H1 (cell line): Measurements from ENCODE around the gene CCSAP. TPM values are rescaled to one million over a fixed set of nuclear protein-coding genes. Genes with fewer than 3 reads are reported as not detected.

ENCODE experiments used
- CTCF ChIA-PET: fragments of 300-600 bp; sonication (Branson Sonifier 250); formaldehyde crosslinking; loops from one replicate; lab custom pipeline; 2021; ENCODE audit not compliant: partially characterized antibody; lab: Charles Lee
- POLR2A ChIA-PET: fragments of 300-600 bp; sonication (Branson Sonifier 250); formaldehyde crosslinking; loops from one replicate; lab custom pipeline; 2021; ENCODE audit warnings: inconsistent platforms; ENCODE audit not compliant: partially characterized antibody; lab: Charles Lee
- DNase-seq, 2 experiments: peaks; one replicate each; pipeline versions ENCODE4 v3.0.0 to v3.0.0-alpha.2; 2010 to 2022; ENCODE audit warnings: low spot score in 2 of 2, low read depth in 1 of 2, mixed read lengths in 1 of 2
- FAIRE-seq: peaks from 2 replicates; lab custom pipeline; 2011; peaks lifted over from hg19 to GRCh38; lab: Jason Lieb, UNC
- H2AFZ ChIP-seq: 2 replicates; pipeline ENCODE4 v1.8.1; 2012; ENCODE audit warnings: low read length, inconsistent platforms
- H2AK5ac ChIP-seq: 2 replicates; pipeline ENCODE4 v1.6.1; 2013; ENCODE audit warnings: low read depth, low read length
- H2BK120ac ChIP-seq: replicated peaks from 2 replicates; pipeline ENCODE3; 2013; ENCODE audit warnings: low read depth, low read length, inconsistent platforms
- H2BK12ac ChIP-seq: 2 replicates; pipeline ENCODE4 v1.6.1; 2013; ENCODE audit warnings: low read depth, low read length
- H2BK15ac ChIP-seq: 2 replicates; pipeline ENCODE4 v1.6.1; 2013; ENCODE audit warnings: low read length
- H2BK20ac ChIP-seq: 2 replicates; pipeline ENCODE4 v1.6.1; 2013; ENCODE audit warnings: low read length
- H2BK5ac ChIP-seq: 2 replicates; pipeline ENCODE4 v1.6.1; 2013; ENCODE audit warnings: low read depth, low read length
- H3K14ac ChIP-seq: 2 replicates; pipeline ENCODE4 v1.6.1; 2013; ENCODE audit warnings: inconsistent platforms; ENCODE audit not compliant: insufficient read length
- H3K18ac ChIP-seq: 2 replicates; pipeline ENCODE4 v1.6.1; 2013; ENCODE audit warnings: low read length; ENCODE audit errors: extremely low read depth
- H3K23ac ChIP-seq: 2 replicates; pipeline ENCODE4 v1.6.1; 2013; ENCODE audit warnings: inconsistent platforms; ENCODE audit not compliant: insufficient read length
- H3K23me2 ChIP-seq: 2 replicates; pipeline ENCODE4 v1.6.1; 2013; ENCODE audit warnings: low read depth, low read length
- H3K27ac ChIP-seq: 2 replicates; pipeline ENCODE4 v1.6.1; 2011; ENCODE audit warnings: low read depth, low read length, inconsistent platforms
- H3K27me3 ChIP-seq, 4 experiments: replicated peaks in 1 of 4; 1 replicate in 1 of 4; 2 replicates in 3 of 4; pipeline versions ENCODE4 v1.6.1 to v1.8.1; 2011 to 2013; ENCODE audit warnings: low read length in 3 of 4, mild to moderate bottlenecking in 3 of 4, inconsistent platforms in 2 of 4, mixed read lengths in 2 of 4, moderate library complexity in 1 of 4; ENCODE audit not compliant: control insufficient read depth in 3 of 4, insufficient read depth in 3 of 4; ENCODE audit errors: extremely low read depth in 1 of 4
- H3K36me3 ChIP-seq, 4 experiments: 2 replicates each; pipeline versions ENCODE4 v1.6.1 to v1.8.1; 2011 to 2013; ENCODE audit warnings: mild to moderate bottlenecking in 4 of 4, low read length in 3 of 4, moderate library complexity in 2 of 4, control low read depth in 1 of 4, inconsistent platforms in 1 of 4; ENCODE audit not compliant: insufficient read depth in 4 of 4, control insufficient read depth in 2 of 4
- H3K4ac ChIP-seq: replicated peaks from 2 replicates; pipeline ENCODE3; 2013; ENCODE audit warnings: low read length, low read depth, mixed read lengths, inconsistent platforms; ENCODE audit not compliant: insufficient read length
- H3K4me1 ChIP-seq, 4 experiments: replicated peaks in 1 of 4; 1 replicate in 1 of 4; 2 replicates in 3 of 4; pipeline versions ENCODE4 v1.6.1 to v1.8.1; 2011 to 2013; ENCODE audit warnings: low read length in 3 of 4, inconsistent platforms in 2 of 4, mixed read lengths in 1 of 4; ENCODE audit not compliant: insufficient read depth in 4 of 4, control insufficient read depth in 3 of 4
- H3K4me2 ChIP-seq, 2 experiments: 2 replicates each; pipeline versions ENCODE4 v1.6.1 to v1.8.1; 2011 to 2013; ENCODE audit warnings: low read depth in 2 of 2, low read length in 2 of 2, control low read depth in 1 of 2, inconsistent platforms in 1 of 2, mild to moderate bottlenecking in 1 of 2; ENCODE audit not compliant: insufficient read depth in 1 of 2
- H3K4me3 ChIP-seq, 4 experiments: fragments of 200-600, 300-600 bp in 1 of 4; sonication (generic), shearing (Covaris generic), sonication (Bioruptor Twin) in 1 of 4; 2 replicates each; pipeline versions ENCODE4 v1.5.1 to v1.8.1; 2011 to 2016; ENCODE audit warnings: low read length in 4 of 4, low read depth in 3 of 4, control low read depth in 2 of 4, inconsistent platforms in 2 of 4, mild to moderate bottlenecking in 2 of 4, mixed read lengths in 1 of 4, moderate library complexity in 1 of 4; ENCODE audit not compliant: insufficient read depth in 2 of 4; ENCODE audit errors: extremely low read depth in 1 of 4
- H3K56ac ChIP-seq: replicated peaks from 2 replicates; pipeline ENCODE3; 2013; ENCODE audit warnings: low read depth, mild to moderate bottlenecking, mixed read lengths, low read length, inconsistent platforms; ENCODE audit not compliant: insufficient read length
- H3K79me1 ChIP-seq: 2 replicates; pipeline ENCODE4 v1.6.1; 2013; ENCODE audit warnings: low read depth, low read length, control low read depth
- H3K79me2 ChIP-seq, 2 experiments: 2 replicates each; pipeline versions ENCODE4 v1.6.1 to v1.8.1; 2012 to 2013; ENCODE audit warnings: low read length in 2 of 2, mild to moderate bottlenecking in 2 of 2, inconsistent platforms in 1 of 2; ENCODE audit not compliant: insufficient read depth in 2 of 2, control insufficient read depth in 1 of 2
- H3K9ac ChIP-seq, 4 experiments: replicated peaks in 1 of 4; 1 replicate in 1 of 4; 2 replicates in 3 of 4; pipeline versions ENCODE4 v1.6.1 to v1.8.1; 2011 to 2013; ENCODE audit warnings: low read depth in 3 of 4, low read length in 3 of 4, control low read depth in 2 of 4, mild to moderate bottlenecking in 2 of 4, moderate library complexity in 2 of 4, inconsistent platforms in 1 of 4; ENCODE audit errors: extremely low read depth in 1 of 4
- H3K9me3 ChIP-seq, 2 experiments: 2 replicates each; pipeline versions ENCODE4 v1.6.1 to v1.8.1; 2012 to 2013; ENCODE audit warnings: mild to moderate bottlenecking in 2 of 2, moderate library complexity in 2 of 2, control low read depth in 1 of 2, inconsistent platforms in 1 of 2, low read depth in 1 of 2, low read length in 1 of 2, mixed read lengths in 1 of 2; ENCODE audit not compliant: insufficient read depth in 2 of 2
- H4K20me1 ChIP-seq, 2 experiments: replicated peaks in 1 of 2; 2 replicates each; pipeline versions ENCODE3 to v1.8.1; 2011 to 2013; ENCODE audit warnings: inconsistent platforms in 2 of 2, low read length in 2 of 2, mild to moderate bottlenecking in 1 of 2; ENCODE audit not compliant: insufficient read depth in 2 of 2, control insufficient read depth in 1 of 2
- H4K5ac ChIP-seq: 2 replicates; pipeline ENCODE4 v1.6.1; 2013; ENCODE audit warnings: low read length, low read depth, mixed read lengths, inconsistent platforms; ENCODE audit not compliant: insufficient read length
- H4K8ac ChIP-seq: 2 replicates; pipeline ENCODE4 v1.8.0; 2013; ENCODE audit warnings: mild to moderate bottlenecking, moderate library complexity, low read length, inconsistent platforms; ENCODE audit not compliant: insufficient read depth; ENCODE audit errors: extremely low read depth
- H4K91ac ChIP-seq: replicated peaks from 2 replicates; pipeline ENCODE3; 2013; ENCODE audit warnings: low read length, mixed read lengths, inconsistent platforms; ENCODE audit not compliant: insufficient read length
- CHD1 ChIP-seq: IDR thresholded peaks from 2 replicates; pipeline ENCODE4 v1.6.1; 2012; ENCODE audit warnings: low read depth, low read length, improper control_type of control experiment
- CREB1 ChIP-seq: IDR thresholded peaks from 2 replicates; pipeline ENCODE4 v1.6.1; 2012; ENCODE audit warnings: inconsistent platforms
- EGR1 ChIP-seq: IDR thresholded peaks from 2 replicates; pipeline ENCODE4 v1.6.1; 2011; ENCODE audit warnings: low read depth, low read length, borderline replicate concordance
- FOSL1 ChIP-seq: IDR thresholded peaks from 2 replicates; pipeline ENCODE4 v1.6.1; 2011; ENCODE audit warnings: mild to moderate bottlenecking, low read depth, low read length, moderate library complexity; ENCODE audit not compliant: insufficient read depth
- HDAC2 ChIP-seq, 2 experiments: fragments of 300-600 bp in 1 of 2; sonication (generic) in 1 of 2; IDR thresholded peaks; 2 replicates each; pipeline ENCODE4 v1.6.1; 2011 to 2012; ENCODE audit warnings: low read depth in 2 of 2, low read length in 2 of 2, mild to moderate bottlenecking in 2 of 2, moderate library complexity in 2 of 2, borderline replicate concordance in 1 of 2, inconsistent platforms in 1 of 2
- PHF8 ChIP-seq: fragments of 200-600 bp; sonication (generic); conservative IDR thresholded peaks from 2 replicates; pipeline ENCODE4 v1.7.1; 2012; ENCODE audit warnings: low read depth, mild to moderate bottlenecking, inconsistent platforms, low read length, moderate library complexity
- POU5F1 ChIP-seq: IDR thresholded peaks from 2 replicates; pipeline ENCODE4 v1.6.1; 2011; ENCODE audit warnings: low read depth, mild to moderate bottlenecking, low read length, moderate library complexity
- WGBS, 2 experiments: shearing (Covaris generic) in 1 of 2; methylation state at CpG; one replicate each; pipeline versions ENCODE4 v1.1.6 to v1.1.7; 2013 to 2015; ENCODE audit warnings: low lambda C conversion rate in 2 of 2, mixed read lengths in 2 of 2, inconsistent platforms in 1 of 2, low coverage in 1 of 2, missing lambda C conversion rate in 1 of 2; ENCODE audit not compliant: insufficient replicate concordance in 2 of 2, insufficient coverage in 1 of 2, insufficient read length in 1 of 2; ENCODE audit errors: extremely low coverage in 1 of 2, missing lambda C conversion rate in 1 of 2; 5-methylcytosine and 5-hydroxymethylcytosine counted together
- polyA plus RNA-seq, 7 experiments: library from polyadenylated mRNA; depleted of rRNA in 3 of 7; stranded (reverse) in 5 of 7; unstranded in 2 of 7; fragments of >200 nt in 5 of 7; fragments of 200-250 nt in 2 of 7; gene quantifications; 1 replicate in 5 of 7; 2 replicates in 1 of 7; 4 replicates in 1 of 7; pipeline versions ENCODE4 v1.2.1 to v1.2.3, GENCODE V29; 2011 to 2013; ENCODE audit warnings: missing spikeins in 2 of 7, mixed read lengths in 2 of 7
- total RNA-seq: library from RNA; stranded (reverse); fragmentation: NEBNext Ultra II Directional; extraction: Animal tissue kit (Norgen Biotek cat#: 25700); gene quantifications from 2 replicates; pipeline ENCODE4 v1.2.1, GENCODE V29; 2021

Gene CCSAP
- total and polyA plus RNA-seq, 2 of the 8 experiments (the other 6 are each of a cell fraction or from before 2014, with no cell fraction given): 3.5 to 17.2 TPM

DNA sequence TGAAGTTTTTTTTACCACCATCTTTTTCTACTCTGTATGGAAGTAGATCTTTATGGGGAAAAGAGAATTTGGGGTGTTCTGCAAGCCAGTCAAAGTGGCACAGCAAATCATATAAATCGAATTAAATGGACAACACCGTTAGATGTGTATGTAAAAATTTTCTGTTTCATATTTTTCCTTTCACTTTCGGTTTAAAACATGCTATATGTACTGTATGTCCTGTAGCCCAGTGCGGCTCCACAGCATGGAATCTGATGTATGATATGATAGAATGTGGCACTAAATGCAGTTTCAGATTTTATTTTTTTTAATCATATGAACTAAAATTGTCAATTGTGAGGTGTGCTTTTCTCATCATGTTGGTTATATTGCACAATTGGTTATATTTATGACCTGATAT lies 39.0 kb downstream of the CCSAP start:
- POLR2A ChIA-PET: no interaction called here
- Histone ChIP-seq H3K9me3 (no peaks in the 10 kb centered on the region), H3K23me2 (no peaks in the 10 kb centered on the region), H4K91ac (no peak overlapping the region), H3K27me3 (no peaks in the 10 kb centered on the region), H3K36me3 (peaks cover 6 to 45% (median 17%) of the 10 kb centered on the region in 4 experiments), H2BK15ac (no peak overlapping the region), H3K4me2 (no peak overlapping the region), H4K8ac (no peak overlapping the region), H3K4me1 (no peaks in the 10 kb centered on the region), H3K56ac (no peak overlapping the region), H3K4me3 (no peak overlapping the region), H2BK20ac (no peak overlapping the region), H3K18ac (no peak overlapping the region), H2AK5ac (no peak overlapping the region), H3K23ac (no peak overlapping the region), H4K5ac (no peak overlapping the region), H3K9ac (peak overlapping the region in 1 of 4 experiments; percentile 34; a peak in 1 of 7 replicates), H2BK120ac (no peak overlapping the region), H2BK12ac (no peak overlapping the region), H3K14ac (no peak overlapping the region), H3K4ac (no peak overlapping the region), H3K79me1 (no peaks in the 10 kb centered on the region), H4K20me1 (peaks cover 1 to 7% of the 10 kb centered on the region in 2 experiments), H2AFZ (no peak overlapping the region), H2BK5ac (no peak overlapping the region), H3K27ac (no peak overlapping the region), H3K79me2 (no peaks in the 10 kb centered on the region)
- no peak for DNase-seq
- no peak for TF ChIP-seq FOSL1
- no peak for TF ChIP-seq PHF8
- no peak for TF ChIP-seq CREB1
- TF ChIP-seq POU5F1: no peak
- TF ChIP-seq HDAC2 (IDR thresholded peaks at IDR 0.05; ENCODE audit: borderline replicate concordance in 1 of 2, low read depth in 2 of 2, low read length in 2 of 2): no peak
- TF ChIP-seq CHD1: no peak
- TF ChIP-seq EGR1: no peak
- WGBS, 2 experiments: 89% methylated on average over 4 of the region's 4 CpGs; no CpG with 5 or more reads in 1 of the 2 experiments
- CTCF ChIA-PET: interaction anchor here (1.4 kb wide), 1 partner anchor 48 kb away, joined by 3 read pairs; no protein-coding TSS in a partner anchor
- no peak for FAIRE-seq
